CD14-positive monocyte (primary cell): ENCODE measurements around the gene INTS15. TPM values are rescaled to one million over a fixed set of nuclear protein-coding genes. Genes with fewer than 3 reads are reported as not detected.
A peak's percentile ranks its signal among the peaks of the same experiment; 100 is the strongest.

Experiments used
- DNase-seq, 3 donors: peaks; one replicate each; pipeline ENCODE4 v3.0.0-alpha.2; 2011 to 2022
- H2AFZ ChIP-seq: 2 replicates; pipeline ENCODE4 v1.6.0; 2012; ENCODE audit warnings: mild to moderate bottlenecking, low read depth, low read length, inconsistent platforms; ENCODE audit not compliant: insufficient read depth, poor library complexity, severe bottlenecking
- H3K27ac ChIP-seq, 2 donors: 1 replicate in 1 of 2; 2 replicates in 1 of 2; pipeline ENCODE4 v1.5.1; 2012 to 2013; ENCODE audit warnings: low read length in 2 of 2, control low read depth in 1 of 2, inconsistent platforms in 1 of 2, low read depth in 1 of 2, mild to moderate bottlenecking in 1 of 2
- H3K27me3 ChIP-seq, 2 donors: one replicate each; pipeline versions ENCODE4 v1.6.0 to v1.6.1; 2011 to 2013; ENCODE audit warnings: low read length in 2 of 2; ENCODE audit not compliant: control insufficient read depth in 2 of 2, insufficient read depth in 2 of 2
- H3K36me3 ChIP-seq, 2 donors: replicated peaks in 1 of 2; 1 replicate in 1 of 2; 2 replicates in 1 of 2; pipeline versions ENCODE4 v1.5.1 to v1.6.1; 2012 to 2013; ENCODE audit warnings: low read length in 2 of 2, control low read depth in 1 of 2, inconsistent platforms in 1 of 2, mild to moderate bottlenecking in 1 of 2; ENCODE audit not compliant: insufficient read depth in 2 of 2, control insufficient read depth in 1 of 2
- H3K4me1 ChIP-seq, 2 donors: 1 replicate in 1 of 2; 2 replicates in 1 of 2; pipeline versions ENCODE4 v1.5.1 to v1.6.1; 2012 to 2013; ENCODE audit warnings: low read length in 2 of 2, control low read depth in 1 of 2, inconsistent platforms in 1 of 2, mild to moderate bottlenecking in 1 of 2, moderate library complexity in 1 of 2; ENCODE audit not compliant: insufficient read depth in 2 of 2, control insufficient read depth in 1 of 2
- H3K4me2 ChIP-seq: replicated peaks from 2 replicates; pipeline ENCODE3; 2012; ENCODE audit warnings: low read length, moderate library complexity, mild to moderate bottlenecking; ENCODE audit not compliant: poor library complexity, severe bottlenecking; ENCODE audit errors: extremely low read depth
- H3K4me3 ChIP-seq, 3 experiments: fragments of 200-600 bp in 1 of 3; sonication (generic) in 1 of 3; replicated peaks in 1 of 3; 1 replicate in 2 of 3; 2 replicates in 1 of 3; pipeline ENCODE4 v1.5.1; 2011 to 2013; ENCODE audit warnings: low read length in 3 of 3, mild to moderate bottlenecking in 3 of 3, control low read depth in 2 of 3, low read depth in 2 of 3, inconsistent platforms in 1 of 3, moderate library complexity in 1 of 3
- H3K79me2 ChIP-seq: 2 replicates; pipeline ENCODE4 v1.6.0; 2012; ENCODE audit warnings: mild to moderate bottlenecking, control low read depth, inconsistent platforms, low read length, moderate library complexity; ENCODE audit not compliant: insufficient read depth
- H3K9ac ChIP-seq: 2 replicates; pipeline ENCODE4 v1.6.0; 2017; ENCODE audit warnings: low read length, mild to moderate bottlenecking; ENCODE audit not compliant: insufficient read depth, poor library complexity, severe bottlenecking
- H3K9me3 ChIP-seq, 2 donors: replicated peaks in 1 of 2; 1 replicate in 1 of 2; 2 replicates in 1 of 2; pipeline versions ENCODE4 v1.5.1 to v1.6.1; 2012 to 2013; ENCODE audit warnings: low read length in 2 of 2, control low read depth in 1 of 2; ENCODE audit not compliant: control insufficient read depth in 1 of 2, insufficient read depth in 1 of 2
- H4K20me1 ChIP-seq: 2 replicates; pipeline ENCODE4 v1.6.0; 2012; ENCODE audit warnings: mild to moderate bottlenecking, low read length, control low read depth, moderate library complexity; ENCODE audit not compliant: insufficient read depth
- H3K27ac Mint-ChIP-seq, 7 donors: one replicate each; pipeline ENCODE4 v1.8.0; 2020; ENCODE audit warnings: mild to moderate bottlenecking in 7 of 7, mixed read lengths in 7 of 7, moderate library complexity in 6 of 7, inconsistent platforms in 2 of 7
- H3K27me3 Mint-ChIP-seq, 3 donors: one replicate each; pipeline ENCODE4 v1.8.0; 2021 to 2022; ENCODE audit warnings: low read depth in 3 of 3, mild to moderate bottlenecking in 3 of 3, mixed read lengths in 3 of 3, moderate library complexity in 3 of 3, inconsistent platforms in 1 of 3
- H3K36me3 Mint-ChIP-seq, 2 donors: one replicate each; pipeline ENCODE4 v1.8.0; 2020; ENCODE audit warnings: mixed read lengths in 2 of 2, inconsistent platforms in 1 of 2, mild to moderate bottlenecking in 1 of 2
- H3K4me1 Mint-ChIP-seq: one replicate; pipeline ENCODE4 v1.8.0; 2020; ENCODE audit warnings: mild to moderate bottlenecking, mixed read lengths
- H3K4me3 Mint-ChIP-seq, 2 donors: one replicate each; pipeline ENCODE4 v1.8.0; 2020; ENCODE audit warnings: mild to moderate bottlenecking in 2 of 2, mixed read lengths in 2 of 2, moderate library complexity in 1 of 2
- H3K9me3 Mint-ChIP-seq, 7 donors: one replicate each; pipeline ENCODE4 v1.8.0; 2020 to 2022; ENCODE audit warnings: mixed read lengths in 7 of 7, mild to moderate bottlenecking in 6 of 7, moderate library complexity in 6 of 7, inconsistent platforms in 2 of 7
- CTCF ChIP-seq: fragments of 200-600 bp; IDR thresholded peaks from one replicate; pipeline ENCODE4 v1.8.0; 2022; ENCODE audit warnings: antibody characterized with exemption, mild to moderate bottlenecking
- whole genome bisulfite sequencing: methylation state at CpG from one replicate; pipeline ENCODE4 v1.1.5; 2013; ENCODE audit warnings: missing lambda C conversion rate; ENCODE audit not compliant: insufficient coverage; 5-methylcytosine and 5-hydroxymethylcytosine counted together
- intact Hi-C, 2 donors: fragments of 100-400 bp; cut with micrococcal nuclease; formaldehyde crosslinking; loops; one replicate each; pipeline versions ENCODE4 v1.15.0 to v1.15.1; 2023
- polyA plus RNA-seq, 3 donors: library from polyadenylated mRNA; depleted of rRNA in 1 of 3; unstranded in 2 of 3; stranded (reverse) in 1 of 3; fragments of 300-500 nt in 2 of 3; fragments of >200 nt in 1 of 3; fragmentation: Illumina TruSeq in 2 of 3; gene quantifications; 1 replicate in 2 of 3; 2 replicates in 1 of 3; pipeline ENCODE4 v1.2.3, GENCODE V29; 2012 to 2021

Gene INTS15
- polyA plus RNA-seq, 3 donors, result 16.9 to 32.7 (median 17.2) TPM

- Mint-ChIP-seq H3K36me3 (peaks cover 87 to 100% of the 10 kb centered on the region in 2 donors), H3K9me3 (peaks cover 20 to 43% (median 34%) of the 10 kb centered on the region in 7 donors), H3K27ac (peak overlapping the region in 1 of 7 donors; percentile 3), H3K27me3 (no peaks in the 10 kb centered on the region), H3K4me3 (no peak overlapping the region), H3K4me1 (no peaks in the 10 kb centered on the region)
- peaks cover 94 to 99% of the 10 kb centered on the region in 2 donors for H3K36me3 ChIP-seq
- peaks cover 84% of the 10 kb centered on the region for H4K20me1 ChIP-seq
- H3K4me1 ChIP-seq, result no peaks in the 10 kb centered on the region
- WGBS, result 94% methylated on average over 8 of the region's 8 CpGs
- no peak for DNase-seq
- TF ChIP-seq CTCF, result no peak
- peaks cover 16% of the 10 kb centered on the region for H3K79me2 ChIP-seq
- H3K9me3 ChIP-seq, result peaks cover 20 to 35% of the 10 kb centered on the region in 2 donors
- H2AFZ ChIP-seq, result no peak overlapping the region
- no peak overlapping the region for H3K4me2 ChIP-seq
- intact Hi-C loops, result no loop called here
- H3K27ac ChIP-seq, result no peak overlapping the region
- no peaks in the 10 kb centered on the region for H3K27me3 ChIP-seq
- no peak overlapping the region for H3K4me3 ChIP-seq
- no peak overlapping the region for H3K9ac ChIP-seq
These were observed 56.6 kb downstream of the INTS15 start for GRCh38 chr7:6646465-6646864.

- Mint-ChIP-seq H3K36me3 (peaks cover 87 to 100% of the 10 kb centered on the region in 2 donors), H3K4me3 (no peak overlapping the region)
- 94% methylated on average over 7 of the region's 8 CpGs for WGBS
These were observed 57.3 kb downstream of the INTS15 start for GRCh38 chr7:6647080-6647479.

More at GRCh38 chr7:6647080-6647479, 57.3 kb downstream of the INTS15 start:
- intact Hi-C loops, result no loop called here
- Mint-ChIP-seq H3K27me3 (no peaks in the 10 kb centered on the region), H3K9me3 (peaks cover 26 to 50% (median 41%) of the 10 kb centered on the region in 7 donors), H3K4me1 (no peaks in the 10 kb centered on the region), H3K27ac (no peak overlapping the region)
- no peaks in the 10 kb centered on the region for H3K4me1 ChIP-seq
- no peak overlapping the region for H2AFZ ChIP-seq
- H3K27ac ChIP-seq, result no peak overlapping the region
- H3K9me3 ChIP-seq, result peaks cover 26 to 41% of the 10 kb centered on the region in 2 donors
- peaks cover 77% of the 10 kb centered on the region for H4K20me1 ChIP-seq
- DNase-seq, result no peak
- H3K4me3 ChIP-seq, result no peak overlapping the region
- peaks cover 16% of the 10 kb centered on the region for H3K79me2 ChIP-seq
- H3K4me2 ChIP-seq, result no peak overlapping the region
- H3K27me3 ChIP-seq, result no peaks in the 10 kb centered on the region
- no peak overlapping the region for H3K9ac ChIP-seq
- TF ChIP-seq CTCF, result no peak
- peaks cover 94 to 99% of the 10 kb centered on the region in 2 donors for H3K36me3 ChIP-seq
